Left ventricle myocardium inferior (tissue), 1 donor: ENCODE results near the gene INO80C. TPM values are rescaled to one million over a fixed set of nuclear protein-coding genes. Genes with fewer than 3 reads are reported as not detected.

Experiments
- DNase-seq: peaks from one replicate; pipeline ENCODE4 v3.0.0-alpha.2; 2020
- H3K27ac ChIP-seq: fragments of 200-600 bp; replicated peaks from 2 replicates; pipeline ENCODE4 v1.8.0; 2021
- H3K27me3 ChIP-seq: fragments of 200-600 bp; 2 replicates; pipeline ENCODE4 v1.8.0; 2021; ENCODE audit warnings: low read depth
- H3K36me3 ChIP-seq: fragments of 200-600 bp; 2 replicates; pipeline ENCODE4 v1.8.0; 2021
- H3K4me1 ChIP-seq: fragments of 200-600 bp; 2 replicates; pipeline ENCODE4 v1.8.0; 2021
- H3K4me3 ChIP-seq: fragments of 200-600 bp; 2 replicates; pipeline ENCODE4 v1.8.0; 2021; ENCODE audit warnings: mild to moderate bottlenecking, moderate library complexity
- H3K9me3 ChIP-seq: fragments of 200-600 bp; replicated peaks from 2 replicates; pipeline ENCODE4 v1.8.0; 2021
- intact Hi-C: fragments of 100-400 bp; cut with micrococcal nuclease; formaldehyde crosslinking; loops from one replicate; pipeline ENCODE4 v1.11.0; 2022
- total RNA-seq: library from RNA; stranded (reverse); fragmentation: NEBNext Ultra II Directional; extraction: Animal tissue kit (Norgen Biotek cat#: 25700); gene quantifications from one replicate; pipeline ENCODE4 v1.2.1, GENCODE V29; 2021
- TF ChIP-seq, protein P1 (sequence below): fragments of 200-600 bp; IDR thresholded peaks from 2 replicates; pipeline ENCODE4 v1.8.0; 2021; ENCODE audit warnings: antibody characterized with exemption, mild to moderate bottlenecking, borderline replicate concordance
- donor health status: DM: no; HTN: yes; CAD: no; lungs with severe emphysema.

INO80C gene
- total RNA-seq, 1 donor from 2014 or later = 20.3 TPM

DNA sequence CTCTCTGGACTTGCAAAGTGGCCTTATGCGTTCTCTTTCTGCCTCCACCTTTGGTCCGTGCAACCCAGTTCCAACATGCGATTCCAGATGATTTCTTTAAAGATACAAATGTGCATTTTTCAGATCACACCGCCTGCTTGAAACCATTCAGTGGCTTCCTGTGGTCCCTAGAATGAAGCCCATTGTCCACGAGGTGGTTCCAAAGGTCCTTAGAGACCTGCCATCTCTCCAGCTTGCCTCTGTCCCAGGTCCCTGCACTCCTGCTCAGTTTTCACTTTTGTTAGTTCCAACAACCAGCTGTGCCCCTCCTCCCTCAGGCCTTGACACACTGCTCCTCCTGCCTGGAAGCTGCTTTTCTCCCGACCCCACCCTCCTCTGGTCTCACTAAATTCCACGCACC lies 3.6 kb upstream of the INO80C start:
- Histone ChIP-seq H3K36me3 (no peaks in the 10 kb centered on the region), H3K9me3 (no peaks in the 10 kb centered on the region), H3K27me3 (no peaks in the 10 kb centered on the region), H3K27ac (no peak overlapping the region), H3K4me1 (peaks cover 14% of the 10 kb centered on the region), H3K4me3 (no peak overlapping the region)
- TF ChIP-seq, protein P1, sequence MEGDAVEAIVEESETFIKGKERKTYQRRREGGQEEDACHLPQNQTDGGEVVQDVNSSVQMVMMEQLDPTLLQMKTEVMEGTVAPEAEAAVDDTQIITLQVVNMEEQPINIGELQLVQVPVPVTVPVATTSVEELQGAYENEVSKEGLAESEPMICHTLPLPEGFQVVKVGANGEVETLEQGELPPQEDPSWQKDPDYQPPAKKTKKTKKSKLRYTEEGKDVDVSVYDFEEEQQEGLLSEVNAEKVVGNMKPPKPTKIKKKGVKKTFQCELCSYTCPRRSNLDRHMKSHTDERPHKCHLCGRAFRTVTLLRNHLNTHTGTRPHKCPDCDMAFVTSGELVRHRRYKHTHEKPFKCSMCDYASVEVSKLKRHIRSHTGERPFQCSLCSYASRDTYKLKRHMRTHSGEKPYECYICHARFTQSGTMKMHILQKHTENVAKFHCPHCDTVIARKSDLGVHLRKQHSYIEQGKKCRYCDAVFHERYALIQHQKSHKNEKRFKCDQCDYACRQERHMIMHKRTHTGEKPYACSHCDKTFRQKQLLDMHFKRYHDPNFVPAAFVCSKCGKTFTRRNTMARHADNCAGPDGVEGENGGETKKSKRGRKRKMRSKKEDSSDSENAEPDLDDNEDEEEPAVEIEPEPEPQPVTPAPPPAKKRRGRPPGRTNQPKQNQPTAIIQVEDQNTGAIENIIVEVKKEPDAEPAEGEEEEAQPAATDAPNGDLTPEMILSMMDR = no peak
- no peak for DNase-seq
- intact Hi-C loops = no loop called here

DNA sequence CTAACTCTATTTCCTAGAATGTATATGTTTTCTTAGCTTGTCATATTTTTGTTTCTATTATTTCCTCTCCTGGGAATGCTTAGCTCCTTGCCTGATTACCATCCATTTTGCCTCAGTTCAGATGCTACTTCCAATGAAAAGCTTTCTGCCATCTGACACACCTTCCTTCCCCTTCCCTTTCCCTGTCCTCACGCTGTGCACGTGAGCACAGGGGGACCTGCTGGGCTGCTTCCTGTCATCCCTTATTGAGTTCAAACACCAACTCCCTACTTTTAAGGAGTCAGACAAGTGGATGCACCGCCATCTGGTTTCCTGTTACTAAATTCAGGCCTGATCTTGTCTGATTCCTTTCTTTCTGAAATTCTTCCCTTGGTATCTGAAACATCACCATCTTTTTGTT lies 2.4 kb upstream of the INO80C start:
- peaks cover 24% of the 10 kb centered on the region for H3K4me1 ChIP-seq
- no peaks in the 10 kb centered on the region for H3K9me3 ChIP-seq
- no peaks in the 10 kb centered on the region for H3K36me3 ChIP-seq
- no peaks in the 10 kb centered on the region for H3K27me3 ChIP-seq
- DNase-seq = no peak
- TF ChIP-seq, protein P1 = no peak
- H3K27ac ChIP-seq = no peak overlapping the region
- intact Hi-C loops = no loop called here
- no peak overlapping the region for H3K4me3 ChIP-seq

DNA sequence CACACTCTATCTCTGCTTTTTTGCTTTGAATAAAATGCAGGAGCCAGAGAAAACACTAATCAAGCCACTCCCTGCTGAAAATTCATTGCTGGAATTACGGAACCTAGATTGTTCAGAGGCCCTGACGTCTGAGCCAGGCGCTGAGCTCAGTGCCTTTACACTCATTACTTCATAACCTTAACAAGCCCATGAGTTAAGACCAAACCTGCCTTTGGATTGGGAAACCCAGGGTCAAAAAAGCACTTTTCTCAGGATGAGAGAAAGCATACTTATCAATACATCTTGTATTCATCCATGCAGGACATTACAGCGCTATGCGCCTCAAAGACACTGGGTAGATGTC lies 762 bp downstream of the INO80C start:
- TF ChIP-seq, protein P1 = no peak
- H3K27ac ChIP-seq = peak overlapping the region; percentile 96

DNA sequence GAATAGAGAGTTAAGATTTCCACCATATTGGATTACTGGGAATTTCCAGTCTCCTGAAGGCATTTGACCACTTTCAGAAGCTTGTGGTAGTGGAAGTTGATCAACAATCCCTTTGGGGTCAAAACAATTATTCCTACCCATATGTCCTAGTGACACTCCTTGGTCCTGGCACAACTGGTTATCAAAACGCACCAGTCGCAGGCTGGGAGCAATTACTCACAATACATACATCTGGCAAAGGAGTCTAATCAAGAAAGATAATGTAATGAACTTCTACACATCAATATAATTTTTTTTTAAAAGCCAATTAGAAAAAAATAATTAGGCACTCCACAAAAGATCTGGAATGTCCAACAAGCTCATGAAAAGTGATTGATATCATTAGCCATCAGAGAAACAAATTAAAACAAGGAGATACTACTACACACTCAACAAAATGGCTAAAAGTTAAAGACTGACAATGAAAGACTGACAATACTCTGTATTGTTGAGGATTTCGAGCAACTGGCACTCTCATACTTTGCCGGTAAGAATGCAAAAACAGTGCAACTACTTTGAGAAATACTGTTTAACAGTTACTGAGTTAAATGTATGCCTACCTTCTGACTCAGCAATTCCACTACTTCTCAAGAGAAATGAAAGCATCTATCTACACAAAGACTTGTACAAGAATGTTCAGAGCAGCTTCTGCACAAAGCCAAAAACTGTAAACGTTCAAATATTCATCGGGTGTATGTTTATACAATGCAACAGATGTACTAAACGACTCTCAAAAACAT lies 2.0 kb downstream of the INO80C start:
- no peak for DNase-seq
- Histone ChIP-seq H3K36me3 (no peaks in the 10 kb centered on the region), H3K4me1 (peaks cover 40% of the 10 kb centered on the region), H3K9me3 (no peaks in the 10 kb centered on the region), H3K4me3 (no peak overlapping the region), H3K27ac (no peak overlapping the region), H3K27me3 (no peaks in the 10 kb centered on the region)
- TF ChIP-seq, protein P1 = no peak
- intact Hi-C loops = loop anchor here (10.0 kb wide), 1 partner anchor 89 kb away; the partner anchor contains the start of gene GALNT1

More for the DNA sequence above, 762 bp downstream of the INO80C start:
- H3K36me3 ChIP-seq = no peaks in the 10 kb centered on the region
- H3K4me1 ChIP-seq = peaks cover 27% of the 10 kb centered on the region
- no peaks in the 10 kb centered on the region for H3K9me3 ChIP-seq
- no peaks in the 10 kb centered on the region for H3K27me3 ChIP-seq
- DNase-seq = no peak
- H3K4me3 ChIP-seq = peak overlapping the region; percentile 72
- intact Hi-C loops = loop anchor here (10.0 kb wide), 1 partner anchor 88 kb away; the partner anchor contains the start of gene GALNT1

DNA sequence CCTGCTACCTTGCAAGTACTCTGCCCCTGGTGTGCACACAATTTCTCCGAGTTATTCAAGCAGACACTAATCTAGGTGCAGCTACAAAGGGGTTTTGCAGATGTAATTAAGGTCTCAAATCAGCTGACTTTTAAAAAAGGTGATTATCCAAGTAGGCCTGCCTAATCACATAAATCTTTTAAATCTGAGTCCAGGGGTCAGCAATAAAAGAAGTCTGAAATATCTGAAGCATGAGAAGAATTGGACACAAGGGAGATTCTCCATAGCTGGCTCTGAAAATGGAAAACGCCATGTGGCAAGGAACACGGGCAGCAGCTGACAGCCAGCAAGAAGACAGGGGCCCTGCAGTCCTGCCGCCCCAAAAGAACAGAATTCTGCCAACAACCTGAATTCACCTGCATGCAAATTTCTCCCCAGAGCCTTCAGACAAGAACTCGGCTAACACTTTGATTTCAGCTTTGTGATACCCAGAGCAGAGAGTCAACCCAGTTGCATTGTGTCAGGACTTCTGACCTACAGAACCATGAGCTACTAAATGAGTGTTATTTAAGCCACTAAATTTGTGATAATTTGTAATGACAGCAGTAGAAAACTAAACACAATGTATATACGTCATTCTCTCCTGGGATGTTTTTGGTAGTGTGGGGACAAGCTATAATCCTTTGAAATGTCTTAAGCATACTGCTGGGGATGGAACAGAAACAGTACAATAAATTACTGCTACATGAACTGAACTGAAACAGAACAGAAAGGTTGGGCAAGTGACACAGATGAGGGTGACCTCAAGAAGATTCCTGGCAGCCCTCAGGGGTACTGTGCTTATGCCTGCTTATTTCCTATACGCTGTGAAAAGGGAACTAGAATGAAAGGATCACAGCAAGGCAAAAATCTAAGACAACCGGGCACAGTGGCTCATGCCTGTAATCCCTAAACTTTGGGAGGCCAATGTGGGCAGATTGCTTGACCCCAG lies 3.2 kb downstream of the INO80C start:
- peaks cover 52% of the 10 kb centered on the region for H3K4me1 ChIP-seq
- H3K9me3 ChIP-seq = no peaks in the 10 kb centered on the region
- no peaks in the 10 kb centered on the region for H3K36me3 ChIP-seq
- no peak overlapping the region for H3K4me3 ChIP-seq
- intact Hi-C loops = loop anchor here (10.0 kb wide), 1 partner anchor 90 kb away; the partner anchor contains the start of gene GALNT1
- no peak overlapping the region for H3K27ac ChIP-seq
- no peaks in the 10 kb centered on the region for H3K27me3 ChIP-seq
- no peak for DNase-seq
- TF ChIP-seq, protein P1 = no peak
